ENCODE measurements around the gene ADGB.

GRCh38 chr6:146550911-146551310, 47.9 kb upstream of the ADGB start:
- TF ChIP-seq CTCF (optimal IDR thresholded peaks at IDR 0.05 in 1 of 3, IDR thresholded peaks at IDR 0.05 in 1 of 3, conservative IDR thresholded peaks at IDR 0.05 in 1 of 3; ENCODE audit: extremely low read depth in 1 of 3, insufficient read depth in 2 of 3, low read length in 3 of 3) (no peak), EZH2 (IDR thresholded peaks at IDR 0.05; ENCODE audit: low read length) (no peak)

Measured in keratinocyte (primary cell).